C4-2B (cell line): ENCODE measurements around the gene POLR2F.

Source experiments
- H3K27ac ChIP-seq: fragments of 450-650 bp; 2 replicates; pipeline ENCODE4 v1.5.1; 2017
- CTCF ChIP-seq: fragments of 450-650 bp; conservative IDR thresholded peaks from 2 replicates; pipeline ENCODE4 v1.5.1; 2017; ENCODE audit warnings: mild to moderate bottlenecking
- ZFX ChIP-seq: fragments of 450-650 bp; IDR thresholded peaks from 2 replicates; pipeline ENCODE4 v1.6.1; 2017

The POLR2F gene

GRCh38 chr22:37999640-38000272 lies 46.3 kb downstream of the POLR2F start:
- H3K27ac ChIP-seq, result no peak overlapping the region
- no peak for TF ChIP-seq ZFX
- no peak for TF ChIP-seq CTCF

GRCh38 chr22:38005943-38006342 lies 52.4 kb downstream of the POLR2F start:
- no peak overlapping the region for H3K27ac ChIP-seq
- TF ChIP-seq CTCF (no peak), ZFX (no peak)

GRCh38 chr22:38006906-38007305 lies 53.4 kb downstream of the POLR2F start:
- TF ChIP-seq CTCF (no peak), ZFX (no peak)
- no peak overlapping the region for H3K27ac ChIP-seq

GRCh38 chr22:38007330-38007902 lies 53.9 kb downstream of the POLR2F start:
- TF ChIP-seq CTCF (no peak), ZFX (no peak)
- no peak overlapping the region for H3K27ac ChIP-seq

- no peak overlapping the region for H3K27ac ChIP-seq
- no peak for TF ChIP-seq ZFX
- TF ChIP-seq CTCF, result no peak
These were observed 55.7 kb downstream of the POLR2F start for GRCh38 chr22:38009000-38009806.

- H3K27ac ChIP-seq, result no peak overlapping the region
- TF ChIP-seq ZFX (no peak), CTCF (no peak)
These were observed 59.1 kb downstream of the POLR2F start for GRCh38 chr22:38012604-38013072.

GRCh38 chr22:38014083-38014482 lies 60.6 kb downstream of the POLR2F start:
- H3K27ac ChIP-seq, result no peak overlapping the region
- TF ChIP-seq ZFX (no peak), CTCF (no peak)
